GM18520 (cell line): ENCODE data around the gene TP63.
A peak's percentile ranks its signal among the peaks of the same experiment; 100 is the strongest.
"Not testable (repeated sequence)": the region's sequence is repeated elsewhere in the genome, so short reads cannot be mapped to it uniquely, and the experiment has no call there.

Experiments used
- ATAC-seq: cut with Tn5 transposase; IDR thresholded peaks from one replicate; pipeline ENCODE4 v1.9.1; 2021; ENCODE audit not compliant: unreplicated experiment

TP63 gene

GRCh38 chr3:189625572-189625971 is 5.6 kb upstream of the TP63 start:
- ATAC-seq, result no peak

- no peak for ATAC-seq
These were observed 4.9 kb upstream of the TP63 start for GRCh38 chr3:189626286-189626685.

GRCh38 chr3:189629803-189630455 is 1.3 kb upstream of the TP63 start:
- ATAC-seq, result no peak

GRCh38 chr3:189630767-189631372 is 319 bp upstream of the TP63 start:
- no peak for ATAC-seq

GRCh38 chr3:189631409-189631808 is 220 bp downstream of the TP63 start:
- no peak for ATAC-seq

GRCh38 chr3:189632242-189632641 is 1.1 kb downstream of the TP63 start:
- no peak for ATAC-seq

GRCh38 chr3:189635339-189635738 is 4.2 kb downstream of the TP63 start:
- ATAC-seq, result no peak

GRCh38 chr3:189636048-189636447 is 4.9 kb downstream of the TP63 start:
- no peak for ATAC-seq

GRCh38 chr3:189637750-189638149 is 6.6 kb downstream of the TP63 start:
- no peak for ATAC-seq

GRCh38 chr3:189638276-189639031 is 7.3 kb downstream of the TP63 start:
- ATAC-seq, result no peak

- no peak for ATAC-seq
These were observed 10.6 kb downstream of the TP63 start for GRCh38 chr3:189641776-189642175.

GRCh38 chr3:189646853-189647542 is 15.8 kb downstream of the TP63 start:
- peak; percentile 60 for ATAC-seq

- no peak for ATAC-seq
These were observed 20.9 kb downstream of the TP63 start for GRCh38 chr3:189652042-189652441.

GRCh38 chr3:189655617-189656016 is 24.4 kb downstream of the TP63 start:
- ATAC-seq, result no peak

- ATAC-seq, result no peak
These were observed 28.4 kb downstream of the TP63 start for GRCh38 chr3:189659571-189659970.

GRCh38 chr3:189664311-189664710 is 33.1 kb downstream of the TP63 start:
- ATAC-seq, result no peak

- ATAC-seq, result not testable (repeated sequence)
These were observed 41.2 kb downstream of the TP63 start for GRCh38 chr3:189672346-189672745.

- peak; percentile 56 for ATAC-seq
These were observed 42.3 kb downstream of the TP63 start for GRCh38 chr3:189673535-189673934.

- ATAC-seq, result no peak
These were observed 43.2 kb downstream of the TP63 start for GRCh38 chr3:189674249-189674913.

GRCh38 chr3:189677667-189678066 is 46.5 kb downstream of the TP63 start:
- ATAC-seq, result no peak

GRCh38 chr3:189680723-189681122 is 49.5 kb downstream of the TP63 start:
- no peak for ATAC-seq
